Neutrophil (primary cell): ENCODE data around the gene E4F1.

Experiments used
- H3K27ac ChIP-seq: fragments of 200-600 bp; sonication (generic); 2 replicates; pipeline ENCODE4 v1.5.1; 2016; ENCODE audit warnings: mild to moderate bottlenecking, moderate library complexity
- H3K27me3 ChIP-seq: fragments of 200-600 bp; sonication (generic); 2 replicates; pipeline ENCODE4 v1.6.0; 2016; ENCODE audit warnings: mild to moderate bottlenecking
- H3K36me3 ChIP-seq: fragments of 200-600 bp; sonication (generic); 2 replicates; pipeline ENCODE4 v1.5.1; 2017
- H3K4me1 ChIP-seq, 2 experiments: fragments of 200-600 bp in 1 of 2; sonication (generic) in 1 of 2; 1 replicate in 1 of 2; 2 replicates in 1 of 2; pipeline versions ENCODE4 v1.5.1 to v1.6.1; 2013 to 2016; ENCODE audit warnings: low read depth in 1 of 2, low read length in 1 of 2, mild to moderate bottlenecking in 1 of 2, moderate library complexity in 1 of 2; ENCODE audit not compliant: control insufficient read depth in 1 of 2, insufficient read depth in 1 of 2
- H3K4me3 ChIP-seq, 2 experiments: fragments of 200-600 bp in 1 of 2; sonication (generic) in 1 of 2; 1 replicate in 1 of 2; 2 replicates in 1 of 2; pipeline ENCODE4 v1.5.1; 2013 to 2016; ENCODE audit warnings: low read depth in 1 of 2, low read length in 1 of 2, mild to moderate bottlenecking in 1 of 2, moderate library complexity in 1 of 2
- H3K9me3 ChIP-seq: fragments of 200-600 bp; sonication (generic); 2 replicates; pipeline ENCODE4 v1.5.1; 2016
- TF ChIP-seq, protein P1 (sequence below): fragments of 200-600 bp; sonication (generic); IDR thresholded peaks from 2 replicates; pipeline ENCODE4 v1.5.1; 2016; ENCODE audit warnings: antibody characterized with exemption

Gene E4F1

DNA sequence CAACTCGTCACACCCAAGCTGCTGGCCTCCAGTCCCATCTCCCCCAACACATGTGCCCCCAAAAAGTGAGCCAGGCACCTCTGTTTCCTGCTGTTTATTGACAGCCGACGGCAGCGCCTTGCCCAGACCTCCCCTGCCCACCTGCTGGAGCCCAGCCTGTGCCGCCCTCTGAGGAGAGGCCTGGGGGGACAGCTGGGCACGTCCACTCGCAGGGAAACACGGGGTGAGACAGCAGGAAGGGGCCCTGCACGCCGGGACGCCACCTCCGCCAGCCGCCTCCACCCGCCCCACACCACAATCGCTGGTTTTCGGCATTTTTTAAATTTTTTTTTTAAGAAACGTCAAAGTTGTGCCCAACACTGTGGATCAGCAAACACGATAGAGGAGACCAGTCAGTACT is 46.3 kb upstream of the E4F1 start:
- H3K27ac ChIP-seq: no peak overlapping the region
- H3K4me1 ChIP-seq: no peaks in the 10 kb centered on the region
- H3K4me3 ChIP-seq: no peak overlapping the region
- peaks cover 62% of the 10 kb centered on the region for H3K36me3 ChIP-seq
- H3K9me3 ChIP-seq: no peaks in the 10 kb centered on the region
- peaks cover 14% of the 10 kb centered on the region for H3K27me3 ChIP-seq
- TF ChIP-seq, protein P1, sequence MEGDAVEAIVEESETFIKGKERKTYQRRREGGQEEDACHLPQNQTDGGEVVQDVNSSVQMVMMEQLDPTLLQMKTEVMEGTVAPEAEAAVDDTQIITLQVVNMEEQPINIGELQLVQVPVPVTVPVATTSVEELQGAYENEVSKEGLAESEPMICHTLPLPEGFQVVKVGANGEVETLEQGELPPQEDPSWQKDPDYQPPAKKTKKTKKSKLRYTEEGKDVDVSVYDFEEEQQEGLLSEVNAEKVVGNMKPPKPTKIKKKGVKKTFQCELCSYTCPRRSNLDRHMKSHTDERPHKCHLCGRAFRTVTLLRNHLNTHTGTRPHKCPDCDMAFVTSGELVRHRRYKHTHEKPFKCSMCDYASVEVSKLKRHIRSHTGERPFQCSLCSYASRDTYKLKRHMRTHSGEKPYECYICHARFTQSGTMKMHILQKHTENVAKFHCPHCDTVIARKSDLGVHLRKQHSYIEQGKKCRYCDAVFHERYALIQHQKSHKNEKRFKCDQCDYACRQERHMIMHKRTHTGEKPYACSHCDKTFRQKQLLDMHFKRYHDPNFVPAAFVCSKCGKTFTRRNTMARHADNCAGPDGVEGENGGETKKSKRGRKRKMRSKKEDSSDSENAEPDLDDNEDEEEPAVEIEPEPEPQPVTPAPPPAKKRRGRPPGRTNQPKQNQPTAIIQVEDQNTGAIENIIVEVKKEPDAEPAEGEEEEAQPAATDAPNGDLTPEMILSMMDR: no peak

DNA sequence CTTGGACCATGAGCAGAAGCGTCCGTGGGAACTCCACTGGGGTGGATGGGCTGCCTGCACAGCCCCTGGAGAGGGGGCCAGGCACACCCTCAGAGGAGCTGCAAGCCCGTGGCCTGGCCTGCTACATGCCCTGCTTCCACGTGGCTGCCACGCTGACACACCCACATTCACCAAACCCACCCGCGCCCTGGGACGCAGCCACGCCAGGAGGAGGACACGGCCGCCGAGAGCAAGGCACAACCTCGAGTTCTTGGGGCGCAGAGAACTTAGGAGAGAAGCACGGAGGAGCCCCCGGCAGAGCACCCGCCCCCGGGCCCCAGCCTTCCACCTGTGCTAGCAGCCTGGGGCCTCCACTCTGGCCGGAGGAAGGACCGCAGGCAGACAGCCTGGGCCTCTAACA is 45.8 kb upstream of the E4F1 start:
- Histone ChIP-seq H3K36me3 (peaks cover 58% of the 10 kb centered on the region), H3K27ac (no peak overlapping the region), H3K9me3 (no peaks in the 10 kb centered on the region), H3K4me3 (no peak overlapping the region), H3K27me3 (peaks cover 14% of the 10 kb centered on the region), H3K4me1 (no peaks in the 10 kb centered on the region)
- TF ChIP-seq, protein P1: no peak

DNA sequence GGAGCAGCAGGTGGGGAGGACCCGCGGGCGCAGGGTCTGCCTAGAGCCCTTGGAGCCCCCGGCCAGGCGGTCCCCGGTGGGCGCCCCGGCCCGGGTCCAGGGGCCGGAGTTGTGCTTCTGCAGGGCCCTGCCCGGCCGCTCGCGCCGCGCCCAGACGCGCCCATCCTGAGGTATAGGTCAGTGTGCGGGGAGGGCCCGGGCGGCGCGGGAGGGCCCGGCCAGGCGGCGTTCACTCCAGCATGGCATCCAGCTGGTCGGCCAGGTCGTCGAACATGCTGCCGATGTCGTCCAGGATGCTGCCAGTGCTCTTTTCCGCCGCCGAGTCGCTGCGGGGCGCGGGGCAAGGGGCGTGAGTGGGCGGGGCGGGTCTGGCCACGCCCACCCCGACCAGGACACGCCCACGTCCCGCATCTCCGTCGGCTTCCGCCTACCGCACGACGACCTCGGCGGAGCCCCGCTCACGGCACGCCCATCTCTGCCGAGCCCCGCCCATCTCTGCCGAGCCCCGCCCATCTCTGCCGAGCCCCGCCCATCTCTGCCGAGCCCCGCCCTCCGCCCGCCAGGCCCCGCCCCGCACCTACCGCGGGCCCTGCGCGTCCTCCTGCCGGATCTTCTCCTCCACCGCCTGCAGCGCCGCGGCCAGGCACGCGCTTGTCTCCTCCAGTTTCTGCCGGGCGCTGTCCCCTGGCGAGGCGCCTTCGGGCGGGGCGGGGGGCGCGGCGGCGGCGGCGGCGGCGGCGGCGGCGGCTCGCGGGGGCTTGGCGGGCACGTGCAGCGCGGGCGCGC is 44.9 kb upstream of the E4F1 start:
- H3K27me3 ChIP-seq: peaks cover 14% of the 10 kb centered on the region
- no peak overlapping the region for H3K27ac ChIP-seq
- no peaks in the 10 kb centered on the region for H3K4me1 ChIP-seq
- no peak overlapping the region for H3K4me3 ChIP-seq
- H3K36me3 ChIP-seq: peaks cover 48% of the 10 kb centered on the region
- no peaks in the 10 kb centered on the region for H3K9me3 ChIP-seq
- TF ChIP-seq, protein P1: no peak

DNA sequence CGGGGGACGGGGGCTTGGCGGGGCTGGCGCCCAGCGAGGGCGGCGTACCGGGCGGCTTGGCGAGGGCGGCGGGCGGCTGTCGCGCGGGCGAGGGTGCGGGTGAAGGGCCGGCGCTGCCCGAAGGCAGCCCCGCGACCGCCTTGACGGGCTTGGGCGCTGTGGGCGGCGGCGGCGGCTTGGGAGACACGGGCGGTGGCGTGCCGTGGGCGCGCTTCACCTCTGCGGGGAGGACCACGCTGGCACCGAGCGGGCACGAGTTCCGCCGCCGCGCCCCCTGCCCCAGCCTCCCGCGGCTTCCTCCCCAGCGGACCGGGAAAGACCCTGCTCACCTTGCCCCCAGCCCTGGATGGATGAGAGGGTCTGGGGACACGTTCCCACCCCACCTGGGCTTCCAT is 44.3 kb upstream of the E4F1 start:
- H3K27me3 ChIP-seq: peaks cover 14% of the 10 kb centered on the region
- H3K36me3 ChIP-seq: peaks cover 42% of the 10 kb centered on the region
- no peak overlapping the region for H3K27ac ChIP-seq
- H3K4me1 ChIP-seq: no peaks in the 10 kb centered on the region
- no peak overlapping the region for H3K4me3 ChIP-seq
- TF ChIP-seq, protein P1: no peak
- no peaks in the 10 kb centered on the region for H3K9me3 ChIP-seq

DNA sequence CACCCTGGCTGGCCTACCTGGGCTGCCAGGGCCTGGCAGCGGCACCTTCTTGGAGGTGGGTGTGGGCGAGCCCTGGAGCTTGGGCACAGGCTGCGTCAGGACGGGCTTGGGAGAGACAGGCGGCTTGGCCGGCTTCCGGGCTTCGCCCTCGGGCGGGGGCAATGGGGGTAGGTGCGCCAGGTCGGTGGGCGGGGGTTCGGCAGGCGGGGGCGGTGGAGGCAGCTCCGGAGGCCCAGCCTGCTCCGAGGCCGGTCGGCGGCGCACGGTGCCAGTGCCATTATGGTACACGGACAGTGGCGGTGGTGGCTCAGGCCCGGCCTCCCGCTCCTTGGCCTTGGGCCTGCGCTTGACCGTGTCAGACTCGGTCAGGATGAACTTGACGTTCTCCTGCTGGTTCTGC is 43.8 kb upstream of the E4F1 start:
- Histone ChIP-seq H3K4me1 (no peaks in the 10 kb centered on the region), H3K36me3 (peaks cover 37% of the 10 kb centered on the region), H3K27ac (no peak overlapping the region), H3K9me3 (no peaks in the 10 kb centered on the region), H3K27me3 (peaks cover 14% of the 10 kb centered on the region), H3K4me3 (no peak overlapping the region)
- TF ChIP-seq, protein P1: no peak
